LNCAP (cell line): Measurements from ENCODE around the gene MYD88.

Experiments
- CTCF ChIP-seq: fragments of 450-650 bp; IDR thresholded peaks from 2 replicates; pipeline ENCODE4 v1.5.1; 2017; ENCODE audit warnings: mild to moderate bottlenecking

Gene MYD88

GRCh38 chr3:38138349-38139190, at the start of gene MYD88:
MYD88 (plus strand) TSS chr3:38138661; CDS start chr3:38138701, 40 bp downstream.
- TF ChIP-seq CTCF, result no peak

- TF ChIP-seq CTCF, result no peak
These were observed 49.3 kb upstream of the MYD88 start for GRCh38 chr3:38089163-38089562.

DNA sequence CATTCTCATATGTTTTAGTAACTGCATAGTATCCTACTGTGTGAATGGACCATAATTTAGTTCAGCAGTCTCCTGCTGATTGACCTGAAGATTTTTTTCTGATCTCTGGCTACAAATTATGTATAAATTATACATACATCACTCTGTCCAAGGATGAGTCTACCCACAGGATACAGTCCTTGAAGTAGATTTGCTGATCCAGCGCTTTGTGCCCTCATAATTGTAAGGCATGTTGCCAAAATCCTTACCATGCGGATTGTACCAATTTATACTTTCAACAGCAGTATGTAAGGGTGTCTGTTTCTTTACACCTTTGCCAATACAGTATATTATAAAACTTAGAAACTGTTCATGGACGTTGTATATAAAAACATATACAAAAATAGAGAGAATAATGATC, 48.0 kb upstream of the MYD88 start:
- no peak for TF ChIP-seq CTCF

DNA sequence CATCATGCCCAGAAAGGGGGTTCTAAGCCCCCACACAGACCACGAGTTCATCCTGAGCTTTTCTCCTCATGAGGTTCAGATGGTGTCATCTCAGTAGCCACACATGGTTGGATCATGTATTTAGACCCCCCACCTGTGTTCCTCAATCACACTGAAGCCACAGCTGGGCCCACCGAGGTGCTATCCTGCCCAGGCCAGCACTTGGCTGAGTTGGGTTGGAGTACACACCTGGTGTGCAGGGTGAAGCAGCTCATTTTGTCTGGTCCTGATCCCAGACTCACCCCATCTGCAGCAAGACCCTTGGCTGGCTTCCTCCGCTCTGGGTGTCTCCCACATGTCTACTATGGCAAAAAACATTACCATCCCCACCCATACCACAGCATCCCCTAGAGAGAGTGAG, 43.5 kb upstream of the MYD88 start:
- TF ChIP-seq CTCF, result no peak

GRCh38 chr3:38095669-38096483, 42.6 kb upstream of the MYD88 start:
- TF ChIP-seq CTCF, result no peak

DNA sequence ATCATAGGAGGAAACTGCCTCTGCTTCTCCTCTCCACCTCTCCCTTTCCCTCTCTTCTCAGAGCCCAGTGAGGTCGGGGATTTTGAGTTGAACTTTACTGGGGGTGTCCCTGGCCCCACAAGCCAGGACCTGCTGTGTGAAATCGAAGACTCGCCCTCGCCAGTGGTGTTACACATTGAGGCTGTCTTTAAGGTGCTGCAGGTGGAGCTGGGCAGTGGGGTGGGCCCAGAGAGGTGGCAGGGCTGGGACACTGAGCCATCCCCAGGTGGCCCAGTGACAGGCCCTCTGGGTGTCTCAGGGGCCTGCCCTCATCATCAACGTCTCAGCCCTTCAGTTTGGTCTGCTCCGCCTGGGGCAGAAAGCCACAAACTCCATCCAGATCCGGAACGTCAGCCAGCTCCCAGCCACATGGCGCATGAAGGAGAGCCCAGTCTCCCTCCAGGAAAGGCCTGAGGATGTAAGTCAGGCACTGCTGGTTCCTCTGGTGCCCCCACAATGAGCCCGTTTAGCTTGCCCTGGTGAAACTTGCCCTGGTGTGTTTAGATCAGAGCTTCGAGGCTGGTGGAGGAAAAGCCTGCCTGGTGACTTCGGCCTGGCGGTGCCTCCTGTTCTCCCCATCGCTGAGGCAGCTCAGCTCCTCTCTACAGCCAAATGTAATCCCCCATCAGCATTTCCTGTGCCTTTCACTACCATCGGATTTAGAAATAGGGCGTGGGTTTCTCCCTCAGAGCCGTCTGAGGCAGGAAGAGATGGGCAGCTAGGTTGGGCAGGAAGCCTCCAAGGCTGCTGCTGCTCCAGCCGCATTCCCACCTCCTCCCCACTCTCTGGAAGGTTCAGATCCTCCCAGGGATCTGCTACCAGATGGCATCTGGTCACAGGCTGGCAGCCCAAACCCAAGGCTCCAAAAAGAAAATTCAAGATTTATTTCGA, 40.8 kb upstream of the MYD88 start:
- no peak for TF ChIP-seq CTCF

GRCh38 chr3:38098376-38098723, 40.1 kb upstream of the MYD88 start:
- TF ChIP-seq CTCF, result no peak
